Astrocyte of the hippocampus (primary cell): ENCODE results near the gene PDE6B.
"Not testable (repeated sequence)": the region's sequence is repeated elsewhere in the genome, so short reads cannot be mapped to it uniquely, and the experiment has no call there.

ENCODE experiments used
- DNase-seq: peaks from one replicate; pipeline ENCODE4 v3.0.0; 2011; ENCODE audit warnings: low read depth, low spot score

The PDE6B gene

GRCh38 chr4:622071-622995, 3.0 kb upstream of the PDE6B start:
- no peak for DNase-seq

GRCh38 chr4:622996-623913, 2.1 kb upstream of the PDE6B start:
- no peak for DNase-seq

- DNase-seq = no peak
These were observed 1.3 kb upstream of the PDE6B start for GRCh38 chr4:623914-624566.

DNA sequence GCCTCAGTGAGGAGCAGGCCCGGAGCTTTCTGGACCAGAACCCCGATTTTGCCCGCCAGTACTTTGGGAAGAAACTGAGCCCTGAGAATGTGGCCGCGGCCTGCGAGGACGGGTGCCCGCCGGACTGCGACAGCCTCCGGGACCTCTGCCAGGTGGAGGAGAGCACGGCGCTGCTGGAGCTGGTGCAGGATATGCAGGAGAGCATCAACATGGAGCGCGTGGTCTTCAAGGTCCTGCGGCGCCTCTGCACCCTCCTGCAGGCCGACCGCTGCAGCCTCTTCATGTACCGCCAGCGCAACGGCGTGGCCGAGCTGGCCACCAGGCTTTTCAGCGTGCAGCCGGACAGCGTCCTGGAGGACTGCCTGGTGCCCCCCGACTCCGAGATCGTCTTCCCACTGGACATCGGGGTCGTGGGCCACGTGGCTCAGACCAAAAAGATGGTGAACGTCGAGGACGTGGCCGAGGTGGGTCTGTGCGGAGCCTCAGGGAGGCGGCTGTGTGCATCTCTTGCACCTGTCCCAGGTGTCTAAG, 323 bp downstream of the PDE6B start:
- DNase-seq = no peak

DNA sequence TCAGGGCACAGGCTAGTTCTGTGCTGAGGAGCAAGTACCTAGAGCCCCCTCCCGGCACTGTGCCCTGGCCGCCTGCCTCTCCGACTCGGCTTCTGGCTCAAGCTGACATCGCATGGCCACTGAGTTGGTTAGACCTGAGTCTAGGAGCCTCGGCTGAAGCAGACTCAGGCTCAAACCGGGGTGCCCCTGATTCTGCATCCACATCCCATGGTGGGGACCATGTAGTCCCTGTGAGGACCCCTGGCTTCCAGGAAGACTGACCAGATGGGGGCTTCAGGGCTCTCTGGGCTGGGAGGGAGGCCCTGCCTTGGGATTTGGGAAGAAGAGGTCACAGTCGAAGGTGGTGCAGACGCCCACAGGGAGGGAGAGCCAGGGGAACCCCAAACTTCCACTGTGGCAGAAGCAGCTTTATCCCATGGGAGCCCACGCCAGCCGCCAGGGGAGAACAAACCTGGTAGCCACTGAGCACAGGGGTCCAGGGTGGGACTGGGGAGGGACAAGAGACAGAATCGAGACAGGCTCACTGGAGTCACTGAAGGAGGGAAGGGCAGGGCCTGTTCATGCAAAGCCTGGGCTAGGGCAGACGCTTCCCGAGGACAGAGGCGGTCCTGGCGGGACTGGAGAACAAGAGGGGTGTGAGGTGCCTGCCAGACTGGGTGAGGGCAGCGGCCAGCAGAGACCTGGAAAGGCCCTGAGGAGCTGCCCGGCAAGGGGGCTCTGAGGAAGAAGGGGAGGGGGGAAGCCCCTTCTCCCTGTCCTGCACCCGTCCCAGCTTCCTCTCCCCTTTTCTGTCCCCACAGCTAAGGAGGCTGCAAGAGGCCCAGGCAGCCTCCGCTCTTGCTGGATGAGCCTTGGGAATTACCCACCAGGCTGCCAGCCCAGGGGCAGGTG, 1.1 kb downstream of the PDE6B start:
- no peak for DNase-seq

DNA sequence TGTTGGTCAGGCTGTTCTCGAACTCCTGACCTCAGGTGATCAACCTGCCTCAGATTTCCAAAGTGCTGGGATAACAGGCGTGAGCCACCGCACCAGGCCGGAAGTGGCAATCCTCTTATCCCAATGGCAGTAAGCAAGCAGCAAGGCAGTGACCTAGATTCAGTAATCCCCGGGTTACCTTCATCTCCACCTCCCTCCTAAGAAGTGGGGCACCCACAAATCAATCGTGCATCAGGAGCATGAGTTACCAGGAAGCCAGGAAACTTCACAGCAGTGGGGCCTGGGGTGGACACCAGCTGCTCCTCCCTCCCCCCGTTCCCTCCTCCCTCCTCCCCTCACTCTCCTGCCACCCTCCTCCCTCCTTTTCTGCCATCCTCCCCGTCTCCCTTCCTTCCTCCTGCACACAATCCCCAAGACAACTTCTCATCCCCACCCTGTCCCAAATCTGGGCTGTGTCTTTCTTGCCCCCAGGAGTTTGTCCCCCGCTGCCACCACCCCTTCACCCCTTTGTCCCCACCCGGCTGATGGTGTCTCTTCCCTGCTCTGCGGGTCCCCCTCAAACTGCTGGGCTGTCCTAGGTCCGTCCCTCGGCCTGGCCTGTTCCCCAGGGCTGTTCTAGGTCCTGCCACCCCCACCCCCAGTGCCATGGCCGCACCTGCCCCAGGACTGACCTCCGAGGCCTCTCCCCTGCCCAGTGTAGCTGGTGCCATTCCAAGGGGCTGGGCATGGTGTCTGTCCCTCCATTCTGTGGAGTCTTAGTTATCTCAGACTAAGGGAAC, 2.2 kb downstream of the PDE6B start:
- no peak for DNase-seq

- DNase-seq = no peak
These were observed 3.0 kb downstream of the PDE6B start for GRCh38 chr4:628311-628741.

- DNase-seq = no peak
These were observed 3.7 kb downstream of the PDE6B start for GRCh38 chr4:628821-629635.

- no peak for DNase-seq
These were observed 4.2 kb downstream of the PDE6B start for GRCh38 chr4:629636-629914.

- no peak for DNase-seq
These were observed 4.7 kb downstream of the PDE6B start for GRCh38 chr4:629915-630641.

DNA sequence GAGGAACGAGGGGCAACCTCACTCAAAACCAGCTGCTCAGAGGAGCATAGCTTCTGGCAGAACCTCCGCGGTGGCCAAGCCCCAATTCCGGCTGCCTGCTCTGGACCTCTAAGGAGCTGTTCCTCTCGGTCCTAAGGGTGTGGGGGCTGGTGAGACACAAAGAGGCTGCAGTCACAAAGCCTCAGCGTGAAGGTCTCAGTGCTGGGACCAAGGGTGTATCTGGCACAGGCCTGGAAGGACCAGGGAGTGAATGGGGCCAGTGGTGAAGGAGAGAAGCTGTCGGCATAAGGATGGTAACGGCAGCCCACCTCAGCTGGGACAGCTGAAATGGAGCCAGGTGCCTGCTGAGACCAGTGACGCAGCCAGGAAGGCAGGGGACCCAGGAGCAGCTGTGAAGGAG, 5.3 kb downstream of the PDE6B start:
- DNase-seq = no peak

DNA sequence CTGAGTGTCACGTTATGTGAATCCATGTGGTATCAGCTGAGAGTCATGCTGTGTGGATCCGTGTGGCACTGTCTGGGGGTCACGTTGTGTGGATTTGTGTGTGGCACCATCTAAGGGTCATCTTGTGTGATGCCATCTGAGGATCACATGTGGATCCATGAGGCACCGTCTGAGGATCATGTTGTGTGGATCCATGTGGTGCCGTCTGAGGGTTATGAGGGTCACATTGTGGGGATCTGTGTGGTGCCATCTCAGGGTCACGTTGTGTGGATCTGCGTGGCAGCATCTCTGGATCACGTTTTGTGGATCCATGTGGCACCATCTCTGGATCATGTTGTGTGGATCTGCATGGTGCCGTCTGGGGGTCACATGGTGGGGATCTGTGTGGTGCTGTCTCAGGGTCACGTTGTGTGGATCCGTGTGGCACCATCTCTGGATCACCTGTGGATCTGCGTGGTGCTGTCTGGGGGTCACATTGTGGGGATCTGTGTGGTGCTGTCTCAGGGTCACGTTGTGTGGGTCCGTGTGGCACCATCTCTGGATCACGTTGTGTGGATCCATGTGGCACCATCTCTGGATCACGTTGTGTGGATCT, 6.9 kb downstream of the PDE6B start:
- no peak for DNase-seq

DNA sequence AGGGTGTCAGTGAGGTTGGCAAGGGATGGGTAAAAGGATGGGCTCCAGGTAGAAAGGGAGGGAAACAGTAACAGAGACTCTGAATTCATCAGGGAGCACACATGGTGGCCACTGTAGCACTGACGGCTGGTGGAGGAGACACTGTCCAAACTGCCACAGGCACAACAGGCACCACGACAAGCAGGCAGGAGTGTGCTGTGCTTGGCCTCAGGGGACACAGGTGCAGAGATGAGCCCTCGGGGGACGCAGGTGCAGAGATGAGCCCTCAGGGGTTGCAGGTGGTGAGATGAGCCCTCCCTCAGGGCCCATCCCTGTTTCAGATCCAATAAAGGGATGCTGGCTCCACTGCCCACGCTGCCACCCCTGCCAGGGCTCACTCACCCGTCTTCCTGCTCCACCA, 7.6 kb downstream of the PDE6B start:
- DNase-seq = no peak

DNA sequence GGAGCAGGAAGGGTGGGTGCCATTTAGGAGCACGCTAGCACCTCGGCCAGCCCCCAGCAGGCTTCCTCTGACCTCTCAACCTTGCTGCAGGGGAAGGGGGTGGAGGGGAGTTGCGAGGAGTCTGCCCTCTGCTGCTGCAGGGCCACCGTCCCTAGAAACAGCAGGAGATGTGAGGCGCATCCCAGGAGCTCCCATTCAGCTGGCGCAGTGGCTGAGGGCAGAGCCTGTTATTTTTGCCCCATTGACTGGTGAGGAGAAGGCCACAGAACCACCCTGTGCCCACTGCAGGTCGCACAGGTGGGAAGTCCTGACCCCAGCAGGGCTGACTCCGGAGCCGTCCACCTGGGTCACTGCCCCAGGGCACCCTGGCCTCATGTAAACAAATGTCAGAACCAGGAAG, 8.0 kb downstream of the PDE6B start:
- DNase-seq = no peak

DNA sequence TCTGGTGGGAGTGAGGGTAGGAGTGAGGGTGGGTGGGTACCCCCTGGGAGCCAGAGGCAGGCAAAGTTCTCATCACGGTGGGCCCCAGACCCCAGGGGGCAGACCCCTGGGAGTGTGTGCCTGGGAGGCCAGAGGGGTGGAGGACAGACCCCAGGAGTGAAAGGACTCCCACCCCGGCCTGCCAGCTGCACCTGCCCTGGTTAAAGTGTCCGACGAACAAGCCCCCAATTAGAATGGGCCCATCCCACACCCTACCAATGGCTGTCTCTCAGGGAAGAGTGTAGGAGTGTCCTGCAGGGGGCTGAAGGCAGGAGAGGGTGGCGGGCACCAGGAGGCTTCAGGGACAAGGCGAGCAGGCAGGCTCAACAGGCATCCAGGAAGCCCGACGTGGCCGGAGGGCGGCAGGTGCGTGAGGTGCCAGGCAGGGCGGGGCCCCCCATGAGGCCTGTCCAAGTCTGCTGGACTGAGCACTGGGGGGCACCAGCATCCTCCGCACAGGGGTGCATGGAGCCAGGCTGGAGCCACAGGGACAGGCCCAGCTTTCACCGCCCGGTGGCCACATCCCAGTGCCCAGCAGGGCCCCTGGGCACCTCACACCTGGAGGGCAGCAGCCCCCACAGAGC, 8.7 kb downstream of the PDE6B start:
- no peak for DNase-seq

DNA sequence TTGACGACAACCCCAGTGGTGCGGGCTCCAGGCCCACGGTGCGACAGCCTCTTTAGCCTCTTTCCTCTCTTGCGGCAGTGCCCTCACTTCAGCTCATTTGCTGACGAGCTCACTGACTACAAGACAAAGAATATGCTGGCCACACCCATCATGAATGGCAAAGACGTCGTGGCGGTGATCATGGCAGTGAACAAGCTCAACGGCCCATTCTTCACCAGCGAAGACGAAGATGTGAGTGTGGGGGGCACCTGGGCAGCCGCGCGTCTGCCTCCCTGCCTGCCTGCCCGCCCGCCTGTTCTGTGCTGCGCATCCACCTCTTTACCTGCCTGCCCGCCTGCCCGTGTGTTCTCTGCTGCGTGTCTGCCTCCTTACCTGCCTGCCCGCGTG, 9.2 kb downstream of the PDE6B start:
- DNase-seq = no peak

- not testable (repeated sequence) for DNase-seq
These were observed 9.9 kb downstream of the PDE6B start for GRCh38 chr4:635066-635835.
